ENCODE results near the gene FGD4. TPM values are rescaled to one million over a fixed set of nuclear protein-coding genes. Genes with fewer than 3 reads are reported as not detected.
A peak's percentile ranks its signal among the peaks of the same experiment; 100 is the strongest.

The FGD4 gene
- total RNA-seq, 1 experiment from 2014 or later: 39.7 TPM

DNA sequence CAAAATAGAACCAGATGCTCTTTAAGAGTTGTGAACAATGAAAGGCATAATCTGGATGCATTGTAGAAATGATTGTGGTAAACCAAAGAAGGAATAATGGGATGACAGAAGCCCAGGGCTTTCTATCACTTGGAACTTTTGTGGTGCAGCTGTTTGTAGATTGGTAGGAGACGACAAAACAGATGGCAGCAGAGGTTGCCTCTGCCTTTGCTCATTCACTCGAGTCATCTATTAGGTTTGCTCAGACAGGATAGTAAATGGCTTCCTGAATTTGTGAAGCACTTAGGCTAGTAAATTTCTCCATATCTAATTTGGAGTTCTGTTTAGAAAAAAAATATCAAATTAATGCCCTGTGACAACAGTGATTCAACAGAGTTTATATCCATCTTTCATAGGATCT is 78.4 kb downstream of the FGD4 start:
- ChIA-PET CTCF (no interaction called here), POLR2A (no interaction called here)
- Mint-ChIP-seq H3K27ac (peak overlapping the region; percentile 89), H3K4me3 (no peak overlapping the region), H3K27me3 (ENCODE audit: low read depth) (no peaks in the 10 kb centered on the region), H3K4me1 (peaks cover 27% of the 10 kb centered on the region), H3K36me3 (peaks cover 18% of the 10 kb centered on the region), H3K9me3 (no peaks in the 10 kb centered on the region)
- TF ChIP-seq FOXP1 (CRISPR knock-in tag; IDR thresholded peaks at IDR 0.05; ENCODE audit: borderline replicate concordance): no peak
- TF ChIP-seq, protein P1, sequence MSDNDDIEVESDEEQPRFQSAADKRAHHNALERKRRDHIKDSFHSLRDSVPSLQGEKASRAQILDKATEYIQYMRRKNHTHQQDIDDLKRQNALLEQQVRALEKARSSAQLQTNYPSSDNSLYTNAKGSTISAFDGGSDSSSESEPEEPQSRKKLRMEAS (CRISPR knock-in tag; IDR thresholded peaks at IDR 0.05): no peak
- TF ChIP-seq, protein P2, sequence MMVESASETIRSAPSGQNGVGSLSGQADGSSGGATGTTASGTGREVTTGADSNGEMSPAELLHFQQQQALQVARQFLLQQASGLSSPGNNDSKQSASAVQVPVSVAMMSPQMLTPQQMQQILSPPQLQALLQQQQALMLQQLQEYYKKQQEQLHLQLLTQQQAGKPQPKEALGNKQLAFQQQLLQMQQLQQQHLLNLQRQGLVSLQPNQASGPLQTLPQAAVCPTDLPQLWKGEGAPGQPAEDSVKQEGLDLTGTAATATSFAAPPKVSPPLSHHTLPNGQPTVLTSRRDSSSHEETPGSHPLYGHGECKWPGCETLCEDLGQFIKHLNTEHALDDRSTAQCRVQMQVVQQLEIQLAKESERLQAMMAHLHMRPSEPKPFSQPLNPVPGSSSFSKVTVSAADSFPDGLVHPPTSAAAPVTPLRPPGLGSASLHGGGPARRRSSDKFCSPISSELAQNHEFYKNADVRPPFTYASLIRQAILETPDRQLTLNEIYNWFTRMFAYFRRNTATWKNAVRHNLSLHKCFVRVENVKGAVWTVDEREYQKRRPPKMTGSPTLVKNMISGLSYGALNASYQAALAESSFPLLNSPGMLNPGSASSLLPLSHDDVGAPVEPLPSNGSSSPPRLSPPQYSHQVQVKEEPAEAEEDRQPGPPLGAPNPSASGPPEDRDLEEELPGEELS (CRISPR knock-in tag; IDR thresholded peaks at IDR 0.05): no peak
- TF ChIP-seq, protein P3, sequence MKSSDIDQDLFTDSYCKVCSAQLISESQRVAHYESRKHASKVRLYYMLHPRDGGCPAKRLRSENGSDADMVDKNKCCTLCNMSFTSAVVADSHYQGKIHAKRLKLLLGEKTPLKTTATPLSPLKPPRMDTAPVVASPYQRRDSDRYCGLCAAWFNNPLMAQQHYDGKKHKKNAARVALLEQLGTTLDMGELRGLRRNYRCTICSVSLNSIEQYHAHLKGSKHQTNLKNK (CRISPR knock-in tag; IDR thresholded peaks at IDR 0.05): no peak
- TF ChIP-seq, protein P4, sequence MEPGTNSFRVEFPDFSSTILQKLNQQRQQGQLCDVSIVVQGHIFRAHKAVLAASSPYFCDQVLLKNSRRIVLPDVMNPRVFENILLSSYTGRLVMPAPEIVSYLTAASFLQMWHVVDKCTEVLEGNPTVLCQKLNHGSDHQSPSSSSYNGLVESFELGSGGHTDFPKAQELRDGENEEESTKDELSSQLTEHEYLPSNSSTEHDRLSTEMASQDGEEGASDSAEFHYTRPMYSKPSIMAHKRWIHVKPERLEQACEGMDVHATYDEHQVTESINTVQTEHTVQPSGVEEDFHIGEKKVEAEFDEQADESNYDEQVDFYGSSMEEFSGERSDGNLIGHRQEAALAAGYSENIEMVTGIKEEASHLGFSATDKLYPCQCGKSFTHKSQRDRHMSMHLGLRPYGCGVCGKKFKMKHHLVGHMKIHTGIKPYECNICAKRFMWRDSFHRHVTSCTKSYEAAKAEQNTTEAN (CRISPR knock-in tag; IDR thresholded peaks at IDR 0.05): no peak
- TF ChIP-seq, protein P5, sequence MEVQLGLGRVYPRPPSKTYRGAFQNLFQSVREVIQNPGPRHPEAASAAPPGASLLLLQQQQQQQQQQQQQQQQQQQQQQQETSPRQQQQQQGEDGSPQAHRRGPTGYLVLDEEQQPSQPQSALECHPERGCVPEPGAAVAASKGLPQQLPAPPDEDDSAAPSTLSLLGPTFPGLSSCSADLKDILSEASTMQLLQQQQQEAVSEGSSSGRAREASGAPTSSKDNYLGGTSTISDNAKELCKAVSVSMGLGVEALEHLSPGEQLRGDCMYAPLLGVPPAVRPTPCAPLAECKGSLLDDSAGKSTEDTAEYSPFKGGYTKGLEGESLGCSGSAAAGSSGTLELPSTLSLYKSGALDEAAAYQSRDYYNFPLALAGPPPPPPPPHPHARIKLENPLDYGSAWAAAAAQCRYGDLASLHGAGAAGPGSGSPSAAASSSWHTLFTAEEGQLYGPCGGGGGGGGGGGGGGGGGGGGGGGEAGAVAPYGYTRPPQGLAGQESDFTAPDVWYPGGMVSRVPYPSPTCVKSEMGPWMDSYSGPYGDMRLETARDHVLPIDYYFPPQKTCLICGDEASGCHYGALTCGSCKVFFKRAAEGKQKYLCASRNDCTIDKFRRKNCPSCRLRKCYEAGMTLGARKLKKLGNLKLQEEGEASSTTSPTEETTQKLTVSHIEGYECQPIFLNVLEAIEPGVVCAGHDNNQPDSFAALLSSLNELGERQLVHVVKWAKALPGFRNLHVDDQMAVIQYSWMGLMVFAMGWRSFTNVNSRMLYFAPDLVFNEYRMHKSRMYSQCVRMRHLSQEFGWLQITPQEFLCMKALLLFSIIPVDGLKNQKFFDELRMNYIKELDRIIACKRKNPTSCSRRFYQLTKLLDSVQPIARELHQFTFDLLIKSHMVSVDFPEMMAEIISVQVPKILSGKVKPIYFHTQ (CRISPR knock-in tag; IDR thresholded peaks at IDR 0.05): no peak
- TF ChIP-seq RELA (CRISPR knock-in tag; IDR thresholded peaks at IDR 0.05; ENCODE audit: borderline replicate concordance): no peak
- no peak for TF ChIP-seq ELF4 (CRISPR knock-in tag; IDR thresholded peaks at IDR 0.05; ENCODE audit: low read depth)
- TF ChIP-seq, protein P6, sequence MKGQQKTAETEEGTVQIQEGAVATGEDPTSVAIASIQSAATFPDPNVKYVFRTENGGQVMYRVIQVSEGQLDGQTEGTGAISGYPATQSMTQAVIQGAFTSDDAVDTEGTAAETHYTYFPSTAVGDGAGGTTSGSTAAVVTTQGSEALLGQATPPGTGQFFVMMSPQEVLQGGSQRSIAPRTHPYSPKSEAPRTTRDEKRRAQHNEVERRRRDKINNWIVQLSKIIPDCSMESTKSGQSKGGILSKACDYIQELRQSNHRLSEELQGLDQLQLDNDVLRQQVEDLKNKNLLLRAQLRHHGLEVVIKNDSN (CRISPR knock-in tag; IDR thresholded peaks at IDR 0.05): no peak
- TF ChIP-seq ZNF396 (CRISPR knock-in tag; IDR thresholded peaks at IDR 0.05; ENCODE audit: borderline replicate concordance): no peak
- no peak for TF ChIP-seq FOXJ3 (CRISPR knock-in tag; IDR thresholded peaks at IDR 0.05; ENCODE audit: borderline replicate concordance)
- TF ChIP-seq, protein P7, sequence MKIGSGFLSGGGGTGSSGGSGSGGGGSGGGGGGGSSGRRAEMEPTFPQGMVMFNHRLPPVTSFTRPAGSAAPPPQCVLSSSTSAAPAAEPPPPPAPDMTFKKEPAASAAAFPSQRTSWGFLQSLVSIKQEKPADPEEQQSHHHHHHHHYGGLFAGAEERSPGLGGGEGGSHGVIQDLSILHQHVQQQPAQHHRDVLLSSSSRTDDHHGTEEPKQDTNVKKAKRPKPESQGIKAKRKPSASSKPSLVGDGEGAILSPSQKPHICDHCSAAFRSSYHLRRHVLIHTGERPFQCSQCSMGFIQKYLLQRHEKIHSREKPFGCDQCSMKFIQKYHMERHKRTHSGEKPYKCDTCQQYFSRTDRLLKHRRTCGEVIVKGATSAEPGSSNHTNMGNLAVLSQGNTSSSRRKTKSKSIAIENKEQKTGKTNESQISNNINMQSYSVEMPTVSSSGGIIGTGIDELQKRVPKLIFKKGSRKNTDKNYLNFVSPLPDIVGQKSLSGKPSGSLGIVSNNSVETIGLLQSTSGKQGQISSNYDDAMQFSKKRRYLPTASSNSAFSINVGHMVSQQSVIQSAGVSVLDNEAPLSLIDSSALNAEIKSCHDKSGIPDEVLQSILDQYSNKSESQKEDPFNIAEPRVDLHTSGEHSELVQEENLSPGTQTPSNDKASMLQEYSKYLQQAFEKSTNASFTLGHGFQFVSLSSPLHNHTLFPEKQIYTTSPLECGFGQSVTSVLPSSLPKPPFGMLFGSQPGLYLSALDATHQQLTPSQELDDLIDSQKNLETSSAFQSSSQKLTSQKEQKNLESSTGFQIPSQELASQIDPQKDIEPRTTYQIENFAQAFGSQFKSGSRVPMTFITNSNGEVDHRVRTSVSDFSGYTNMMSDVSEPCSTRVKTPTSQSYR (CRISPR knock-in tag; IDR thresholded peaks at IDR 0.05): no peak
- no peak for TF ChIP-seq ESRRA (CRISPR knock-in tag; IDR thresholded peaks at IDR 0.05; ENCODE audit: borderline replicate concordance)
- TF ChIP-seq, protein P8, sequence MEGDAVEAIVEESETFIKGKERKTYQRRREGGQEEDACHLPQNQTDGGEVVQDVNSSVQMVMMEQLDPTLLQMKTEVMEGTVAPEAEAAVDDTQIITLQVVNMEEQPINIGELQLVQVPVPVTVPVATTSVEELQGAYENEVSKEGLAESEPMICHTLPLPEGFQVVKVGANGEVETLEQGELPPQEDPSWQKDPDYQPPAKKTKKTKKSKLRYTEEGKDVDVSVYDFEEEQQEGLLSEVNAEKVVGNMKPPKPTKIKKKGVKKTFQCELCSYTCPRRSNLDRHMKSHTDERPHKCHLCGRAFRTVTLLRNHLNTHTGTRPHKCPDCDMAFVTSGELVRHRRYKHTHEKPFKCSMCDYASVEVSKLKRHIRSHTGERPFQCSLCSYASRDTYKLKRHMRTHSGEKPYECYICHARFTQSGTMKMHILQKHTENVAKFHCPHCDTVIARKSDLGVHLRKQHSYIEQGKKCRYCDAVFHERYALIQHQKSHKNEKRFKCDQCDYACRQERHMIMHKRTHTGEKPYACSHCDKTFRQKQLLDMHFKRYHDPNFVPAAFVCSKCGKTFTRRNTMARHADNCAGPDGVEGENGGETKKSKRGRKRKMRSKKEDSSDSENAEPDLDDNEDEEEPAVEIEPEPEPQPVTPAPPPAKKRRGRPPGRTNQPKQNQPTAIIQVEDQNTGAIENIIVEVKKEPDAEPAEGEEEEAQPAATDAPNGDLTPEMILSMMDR (IDR thresholded peaks at IDR 0.05): no peak
- TF ChIP-seq GTF2I (CRISPR knock-in tag; conservative IDR thresholded peaks at IDR 0.05): no peak
- TF ChIP-seq ZNF423 (CRISPR knock-in tag; IDR thresholded peaks at IDR 0.05): no peak
- TF ChIP-seq SMAD4 (CRISPR knock-in tag; IDR thresholded peaks at IDR 0.05): no peak
- TF ChIP-seq SOX15 (CRISPR knock-in tag; IDR thresholded peaks at IDR 0.05): no peak
- no peak for TF ChIP-seq ETV6 (CRISPR knock-in tag; IDR thresholded peaks at IDR 0.05)
- TF ChIP-seq TEAD1 (CRISPR knock-in tag; IDR thresholded peaks at IDR 0.05): no peak
- no peak for ATAC-seq
- DNase-seq (ENCODE audit: low spot score): no peak

Measured in WTC11 (cell line).